ENCODE results near the gene FGD2.

Gene FGD2

DNA sequence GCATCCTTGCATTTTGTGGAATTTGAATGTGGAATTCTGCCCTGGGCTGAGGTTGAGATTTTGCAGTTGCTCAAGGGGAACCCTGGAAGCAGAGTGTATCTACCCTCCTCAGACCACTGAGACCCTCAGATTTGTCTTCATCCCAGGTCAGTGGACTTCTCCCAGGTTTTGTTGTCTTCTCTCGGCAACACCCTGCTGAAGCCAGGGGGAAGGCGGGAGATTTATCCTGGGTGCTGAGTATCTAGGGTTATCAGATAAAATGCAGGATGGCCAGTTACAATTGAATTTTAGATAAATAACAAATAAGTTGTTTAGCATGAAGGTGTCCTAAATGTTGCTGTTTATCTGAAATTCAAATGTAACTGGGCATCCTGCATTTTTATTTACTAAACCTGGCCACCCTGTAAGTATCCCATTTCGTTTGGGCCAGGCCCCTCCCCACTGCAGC is 43.0 kb downstream of the FGD2 start:
- H3K4me3 ChIP-seq (ENCODE audit: low read depth, low read length): no peak overlapping the region
- TF ChIP-seq, protein P1, sequence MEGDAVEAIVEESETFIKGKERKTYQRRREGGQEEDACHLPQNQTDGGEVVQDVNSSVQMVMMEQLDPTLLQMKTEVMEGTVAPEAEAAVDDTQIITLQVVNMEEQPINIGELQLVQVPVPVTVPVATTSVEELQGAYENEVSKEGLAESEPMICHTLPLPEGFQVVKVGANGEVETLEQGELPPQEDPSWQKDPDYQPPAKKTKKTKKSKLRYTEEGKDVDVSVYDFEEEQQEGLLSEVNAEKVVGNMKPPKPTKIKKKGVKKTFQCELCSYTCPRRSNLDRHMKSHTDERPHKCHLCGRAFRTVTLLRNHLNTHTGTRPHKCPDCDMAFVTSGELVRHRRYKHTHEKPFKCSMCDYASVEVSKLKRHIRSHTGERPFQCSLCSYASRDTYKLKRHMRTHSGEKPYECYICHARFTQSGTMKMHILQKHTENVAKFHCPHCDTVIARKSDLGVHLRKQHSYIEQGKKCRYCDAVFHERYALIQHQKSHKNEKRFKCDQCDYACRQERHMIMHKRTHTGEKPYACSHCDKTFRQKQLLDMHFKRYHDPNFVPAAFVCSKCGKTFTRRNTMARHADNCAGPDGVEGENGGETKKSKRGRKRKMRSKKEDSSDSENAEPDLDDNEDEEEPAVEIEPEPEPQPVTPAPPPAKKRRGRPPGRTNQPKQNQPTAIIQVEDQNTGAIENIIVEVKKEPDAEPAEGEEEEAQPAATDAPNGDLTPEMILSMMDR (IDR thresholded peaks at IDR 0.05; ENCODE audit: low read depth, low read length): no peak

DNA sequence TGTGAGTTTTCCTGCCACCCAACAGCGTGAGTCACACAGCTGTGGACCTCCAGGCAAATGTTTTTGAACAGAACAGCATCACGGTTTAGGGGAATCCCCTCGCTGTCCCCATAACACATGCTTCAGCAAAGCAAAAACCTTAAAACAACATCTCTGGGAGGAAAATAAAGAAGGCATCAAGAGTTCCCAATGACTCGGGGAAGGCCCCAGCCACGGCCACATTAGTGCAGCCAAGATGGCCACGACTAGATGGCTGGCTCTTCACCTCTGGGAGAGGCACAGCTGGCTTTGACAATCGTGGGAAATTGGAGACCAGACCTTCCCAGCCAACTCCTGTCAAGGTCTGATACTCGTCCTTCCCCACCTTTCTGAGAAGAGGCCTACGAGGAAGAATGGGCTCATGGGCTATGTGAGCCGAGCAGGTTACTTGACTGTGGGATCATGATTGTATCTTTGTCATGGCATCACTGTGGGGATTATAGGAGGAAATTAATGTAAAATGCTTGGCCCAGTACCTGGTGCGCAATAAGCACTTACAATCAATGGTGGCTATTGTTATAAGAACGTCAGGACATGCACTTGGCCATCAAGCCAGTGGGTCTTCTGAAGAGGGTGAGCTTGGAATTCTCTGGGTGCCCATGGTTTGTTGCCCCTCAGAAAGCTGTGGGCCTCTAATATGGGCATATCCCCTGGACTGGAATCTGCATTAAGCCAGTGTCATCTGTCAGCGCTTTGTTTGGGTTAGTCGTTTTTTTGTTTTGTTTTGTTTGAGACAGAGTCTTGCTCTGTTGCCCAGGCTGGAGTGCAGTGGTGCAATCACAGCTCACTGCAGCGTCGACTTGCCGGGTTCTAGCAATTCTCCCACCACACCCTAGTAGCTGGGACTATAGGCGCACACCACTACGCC is 43.6 kb downstream of the FGD2 start:
- H3K4me3 ChIP-seq (ENCODE audit: low read depth, low read length): no peak overlapping the region
- TF ChIP-seq, protein P1 (IDR thresholded peaks at IDR 0.05; ENCODE audit: low read depth, low read length): no peak

DNA sequence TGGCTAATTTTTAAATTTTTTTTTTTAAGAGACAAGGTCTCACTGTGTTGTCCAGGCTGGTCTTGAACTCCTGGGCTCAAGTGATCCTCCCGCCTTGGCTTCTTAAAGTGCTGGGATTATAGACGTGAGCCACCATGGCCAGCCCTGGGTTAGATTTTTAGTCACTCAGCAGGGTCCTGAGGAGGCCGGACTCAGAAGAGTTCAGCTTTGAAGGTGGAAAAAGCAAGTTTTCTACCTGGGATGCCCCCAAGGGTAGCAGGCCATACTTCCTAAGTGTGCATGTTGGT is 44.2 kb downstream of the FGD2 start:
- TF ChIP-seq, protein P1 (IDR thresholded peaks at IDR 0.05; ENCODE audit: low read depth, low read length): no peak
- no peak overlapping the region for H3K4me3 ChIP-seq (ENCODE audit: low read depth, low read length)

DNA sequence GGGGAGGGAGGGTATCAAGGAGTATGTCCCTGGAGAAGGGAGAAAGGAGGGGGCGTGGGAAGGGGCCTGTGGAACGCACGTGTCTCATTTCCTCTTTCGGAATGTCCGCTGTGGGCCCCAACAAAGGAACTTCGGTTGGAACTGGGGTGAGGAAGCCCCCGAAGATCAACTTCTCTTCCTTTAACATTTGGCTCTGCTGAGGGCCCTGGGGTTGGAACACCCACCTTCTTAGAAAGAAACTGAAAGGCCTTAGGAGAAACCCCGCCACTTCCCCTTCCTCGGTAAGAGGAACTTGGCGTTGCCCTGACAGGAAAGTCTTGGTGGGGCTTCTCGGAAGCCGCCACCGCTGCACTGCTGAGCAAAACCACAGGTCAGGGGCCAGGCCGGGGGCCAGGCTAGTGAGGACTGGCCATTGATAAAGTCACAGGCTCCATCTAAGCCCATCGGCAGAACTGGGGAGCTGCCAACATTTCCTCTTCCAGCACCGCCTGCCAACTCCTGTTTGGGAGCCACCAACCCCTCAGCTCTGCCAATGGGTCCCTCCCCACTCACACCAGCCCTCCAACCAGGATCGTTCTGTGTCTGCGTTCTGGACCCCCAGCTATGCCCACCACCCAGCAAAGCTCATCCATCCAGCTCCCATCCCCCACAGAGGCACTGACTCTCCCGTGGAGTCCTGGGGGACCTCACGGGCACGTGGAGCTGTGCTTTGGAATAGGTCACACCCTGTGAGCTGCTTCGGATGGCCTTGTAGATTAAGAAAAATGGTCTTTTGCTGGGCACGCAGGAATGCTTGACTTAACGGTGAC is 44.8 kb downstream of the FGD2 start:
- TF ChIP-seq, protein P1 (IDR thresholded peaks at IDR 0.05; ENCODE audit: low read depth, low read length): no peak
- H3K4me3 ChIP-seq (ENCODE audit: low read depth, low read length): no peak overlapping the region

DNA sequence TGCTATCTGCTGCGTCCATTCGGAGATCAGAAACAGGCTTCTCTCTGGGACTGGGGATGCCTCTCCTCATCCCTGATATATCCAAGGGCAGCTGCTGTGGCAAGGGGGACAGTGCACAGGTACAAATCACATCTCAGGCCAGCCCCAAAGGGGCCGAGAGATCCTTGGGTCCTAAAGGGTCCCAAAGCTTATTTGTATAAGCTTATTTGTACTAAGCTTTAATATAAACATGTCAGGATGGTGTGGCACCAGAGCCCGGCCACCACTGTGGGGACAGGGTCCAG is 45.3 kb downstream of the FGD2 start:
- H3K4me3 ChIP-seq (ENCODE audit: low read depth, low read length): no peak overlapping the region
- TF ChIP-seq, protein P1 (IDR thresholded peaks at IDR 0.05; ENCODE audit: low read depth, low read length): no peak

DNA sequence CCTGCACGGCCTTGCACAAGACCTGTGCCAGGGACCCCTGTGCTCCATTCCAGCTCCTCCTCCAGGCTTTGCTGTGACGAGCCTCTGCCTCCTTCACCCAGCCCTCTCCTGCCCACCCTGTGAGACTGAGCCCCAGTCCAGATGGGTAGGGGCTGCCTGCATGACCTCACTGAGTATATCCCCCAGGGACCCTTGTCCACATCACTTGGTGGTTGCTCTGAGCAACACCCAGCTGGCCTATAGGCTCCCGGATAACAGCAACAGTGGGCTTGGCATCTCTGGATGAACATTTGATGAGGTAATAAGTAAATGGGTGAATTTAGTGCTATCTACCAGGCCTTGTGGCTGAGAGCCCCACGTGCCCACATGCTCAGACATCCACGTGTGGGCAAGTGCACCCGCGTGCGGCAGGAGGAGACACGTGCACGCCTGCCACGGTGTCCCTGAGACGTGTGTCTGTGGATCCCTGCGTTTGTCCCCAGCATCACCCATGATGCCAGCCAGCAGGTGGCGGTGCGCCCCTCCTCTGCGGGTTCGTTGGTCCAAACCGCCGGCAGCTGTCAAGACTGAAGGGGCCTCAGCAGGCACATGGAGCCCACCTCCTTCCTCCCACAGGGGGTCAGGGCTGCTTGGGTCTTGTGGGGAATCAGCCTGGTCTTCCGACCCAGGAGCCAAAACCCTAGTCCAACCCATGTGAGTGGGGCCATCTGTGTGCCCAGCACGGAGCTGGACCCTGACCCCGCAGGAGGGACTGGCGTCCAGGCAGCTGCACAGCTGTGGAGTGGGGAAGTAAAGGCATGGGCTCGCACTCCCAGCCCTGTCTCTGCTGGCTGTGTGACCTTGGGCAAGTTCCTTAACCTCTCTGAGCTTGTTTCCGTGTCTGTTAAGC is 45.9 kb downstream of the FGD2 start:
- TF ChIP-seq, protein P1 (IDR thresholded peaks at IDR 0.05; ENCODE audit: low read depth, low read length): peak; percentile 77
- no peak overlapping the region for H3K4me3 ChIP-seq (ENCODE audit: low read depth, low read length)

All from WI38 (cell line).